NCI-H510A (cell line): ENCODE data around the gene SEC61G.
A peak's percentile ranks its signal among the peaks of the same experiment; 100 is the strongest.

Experiments used
- DNase-seq: peaks from one replicate; lab custom pipeline; 2025; lab: John Stamatoyannopoulos, UW

SEC61G gene

GRCh38 chr7:54764861-54765260 lies 5.8 kb upstream of the SEC61G start:
- no peak for DNase-seq

GRCh38 chr7:54757711-54758110 lies 1.3 kb downstream of the SEC61G start:
- DNase-seq = no peak

GRCh38 chr7:54749200-54749599 lies 9.8 kb downstream of the SEC61G start:
- DNase-seq = no peak

GRCh38 chr7:54747234-54747633 lies 11.8 kb downstream of the SEC61G start:
- DNase-seq = no peak

DNA sequence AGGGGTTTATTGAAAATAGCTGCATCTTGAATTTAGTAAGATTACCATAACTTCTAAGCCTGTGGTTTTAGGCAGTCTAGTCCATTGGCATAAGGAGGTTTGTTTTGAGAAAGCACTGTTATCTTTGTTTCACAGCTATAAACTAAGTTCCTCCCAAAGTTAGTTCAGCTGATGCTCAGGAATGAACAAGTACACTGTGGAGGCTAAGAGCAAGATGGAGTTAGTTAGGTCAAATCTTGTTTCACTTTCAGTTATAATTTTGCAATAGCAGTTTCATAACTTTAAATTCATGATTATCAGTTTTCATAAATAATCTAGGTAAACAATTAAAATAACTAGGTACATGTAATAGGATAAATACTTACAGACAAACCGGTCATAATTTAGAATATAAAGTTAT lies 15.4 kb downstream of the SEC61G start:
- no peak for DNase-seq

- no peak for DNase-seq
These were observed 20.3 kb downstream of the SEC61G start for GRCh38 chr7:54738737-54739136.

- no peak for DNase-seq
These were observed 29.9 kb downstream of the SEC61G start for GRCh38 chr7:54729107-54729506.

DNA sequence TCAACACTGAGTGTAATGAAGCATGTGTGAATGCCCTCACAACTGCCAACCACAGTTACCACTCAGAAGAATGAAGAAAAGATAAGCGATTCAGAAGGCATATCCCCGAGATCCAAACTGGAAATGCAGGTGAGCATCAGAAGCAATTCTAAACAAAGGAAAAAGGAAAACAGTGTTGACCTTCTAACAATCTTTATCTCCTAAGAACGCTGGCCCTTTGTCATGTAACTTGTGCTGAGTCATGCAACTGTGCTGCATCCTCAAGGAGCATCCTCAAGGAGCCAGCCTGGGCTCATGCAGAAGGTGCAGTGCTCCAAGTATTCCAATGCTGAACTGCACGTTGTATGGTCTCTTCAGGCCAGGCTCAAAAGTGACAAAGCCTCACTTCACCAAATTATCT lies 30.6 kb downstream of the SEC61G start:
- DNase-seq = no peak

DNA sequence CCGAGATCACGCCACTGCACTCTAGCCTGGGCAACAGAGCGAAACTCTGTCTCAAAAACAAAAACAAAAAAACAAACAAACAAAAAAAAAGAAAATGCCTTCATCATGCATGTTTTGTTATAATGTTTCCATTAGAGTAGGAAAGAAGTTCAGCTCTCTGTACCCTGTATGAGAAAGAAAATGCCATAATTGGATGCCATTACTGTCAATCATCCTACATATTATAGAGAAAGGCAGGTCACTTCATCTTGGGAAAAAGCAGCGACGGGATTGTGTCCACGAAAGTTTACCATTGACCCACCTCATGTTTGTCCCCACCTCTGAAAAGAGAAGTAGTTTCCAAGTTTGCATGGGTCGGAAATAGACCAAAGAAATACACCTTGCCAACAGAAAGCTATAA lies 33.8 kb downstream of the SEC61G start:
- no peak for DNase-seq

- no peak for DNase-seq
These were observed 36.5 kb downstream of the SEC61G start for GRCh38 chr7:54722502-54722901.

GRCh38 chr7:54722026-54722425 lies 37.0 kb downstream of the SEC61G start:
- DNase-seq = no peak

DNA sequence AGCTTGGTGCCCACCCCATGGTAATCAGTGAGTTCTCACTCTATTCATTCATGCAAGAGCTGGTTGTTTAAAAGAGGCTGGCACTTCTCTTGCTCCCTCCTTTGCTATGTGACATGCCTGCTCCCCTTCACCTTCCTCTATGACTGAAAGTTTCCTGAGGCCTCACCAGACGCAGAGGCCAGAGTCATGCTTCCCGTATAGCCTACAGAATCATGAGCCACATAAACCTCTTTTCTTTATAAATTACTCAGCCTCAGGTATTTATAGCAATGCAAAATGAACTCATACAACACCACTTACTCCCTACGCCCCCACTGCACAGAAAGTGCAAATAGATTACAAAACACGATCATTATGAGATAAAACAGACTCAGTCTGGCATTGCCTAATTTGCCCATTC lies 39.0 kb downstream of the SEC61G start:
- no peak for DNase-seq

- DNase-seq = no peak
These were observed 39.6 kb downstream of the SEC61G start for GRCh38 chr7:54719425-54719824.

DNA sequence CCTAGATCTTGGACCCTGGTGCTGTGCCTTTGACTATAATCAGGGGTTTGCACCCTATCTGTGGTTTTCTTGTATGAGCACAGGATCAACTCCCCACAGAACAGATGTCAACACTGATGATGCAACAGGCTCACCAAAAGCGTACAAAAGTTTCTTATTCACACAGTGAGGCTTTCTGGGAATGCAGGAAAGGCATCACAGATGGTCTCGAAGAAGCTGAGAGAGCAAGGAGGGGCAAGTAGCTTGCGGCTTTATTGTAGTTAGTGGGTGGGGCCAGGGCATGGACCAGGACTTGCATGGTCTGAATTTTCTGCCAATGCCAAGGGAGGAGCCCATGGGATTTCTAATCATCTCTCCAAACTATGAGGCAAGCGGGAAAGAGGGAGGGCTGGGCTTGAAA lies 46.2 kb downstream of the SEC61G start:
- DNase-seq = no peak

- DNase-seq = no peak
These were observed 47.0 kb downstream of the SEC61G start for GRCh38 chr7:54711900-54712595.

DNA sequence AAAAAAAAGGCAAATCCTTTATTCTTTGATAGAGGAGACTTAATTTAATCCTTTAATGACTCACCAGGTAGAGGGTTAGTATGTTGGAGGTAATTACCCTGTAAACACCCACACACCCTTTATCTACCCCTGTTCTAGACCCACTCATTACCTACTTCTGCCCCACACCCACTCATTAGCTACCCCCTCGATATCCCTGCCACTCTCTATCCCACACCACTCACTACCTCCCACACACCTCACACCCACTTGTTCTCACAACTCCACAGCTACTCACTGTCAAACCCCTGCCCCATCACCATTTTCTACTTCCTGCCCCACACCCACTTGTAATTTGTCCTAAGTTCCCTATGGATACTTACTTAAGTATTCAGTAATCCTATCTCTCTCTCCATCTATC lies 49.7 kb downstream of the SEC61G start:
- DNase-seq = no peak

- DNase-seq = peak; percentile 3
These were observed 53.6 kb downstream of the SEC61G start for GRCh38 chr7:54705436-54705835.

DNA sequence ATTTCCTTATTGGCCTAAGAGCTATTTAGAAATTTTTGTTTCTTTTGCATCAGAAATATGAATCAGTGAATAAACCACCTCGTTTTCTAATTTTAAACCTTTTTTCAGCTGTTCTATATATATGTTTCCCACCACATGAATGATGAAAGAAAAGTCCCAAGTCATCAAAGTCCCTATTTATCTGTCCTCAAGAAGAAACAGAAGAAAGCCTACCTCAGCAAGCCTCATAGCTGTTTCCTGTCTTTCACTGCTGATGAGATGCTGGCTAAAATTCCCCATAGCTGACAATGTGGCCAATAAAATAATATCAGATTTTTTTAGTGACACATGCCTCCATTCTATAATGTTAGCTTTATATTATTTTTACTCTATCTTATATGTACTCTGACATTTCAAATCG lies 54.2 kb downstream of the SEC61G start:
- DNase-seq = no peak
